Kidney (tissue), 22 donors: ENCODE measurements around the gene SLC18A3. TPM values are rescaled to one million over a fixed set of nuclear protein-coding genes. Genes with fewer than 3 reads are reported as not detected.

ENCODE experiments used
- DNase-seq, 5 donors: peaks; one replicate each; pipeline ENCODE4 v3.0.0-alpha.2; 2013 to 2020
- FAIRE-seq: peaks from 2 replicates; lab custom pipeline; 2012; peaks lifted over from hg19 to GRCh38; lab: Jason Lieb, UNC
- H3K27ac ChIP-seq, 2 donors: one replicate each; pipeline ENCODE4 v1.7.0; 2013; ENCODE audit warnings: low read depth in 2 of 2, low read length in 2 of 2, inconsistent platforms in 1 of 2
- H3K27me3 ChIP-seq: one replicate; pipeline ENCODE4 v1.7.1; 2013; ENCODE audit warnings: low read length, inconsistent platforms; ENCODE audit not compliant: control insufficient read depth, insufficient read depth
- H3K36me3 ChIP-seq, 3 donors: one replicate each; pipeline versions ENCODE4 v1.7.0 to v1.7.1; 2013; ENCODE audit warnings: low read length in 3 of 3, control low read depth in 1 of 3, inconsistent platforms in 1 of 3; ENCODE audit not compliant: insufficient read depth in 3 of 3, control insufficient read depth in 2 of 3
- H3K4me1 ChIP-seq, 3 donors: one replicate each; pipeline versions ENCODE4 v1.7.0 to v1.7.1; 2013; ENCODE audit warnings: low read length in 3 of 3, inconsistent platforms in 1 of 3, low read depth in 1 of 3; ENCODE audit not compliant: control insufficient read depth in 2 of 3, insufficient read depth in 2 of 3
- H3K4me3 ChIP-seq, 3 donors: one replicate each; pipeline versions ENCODE4 v1.7.0 to v1.8.1; 2013; ENCODE audit warnings: low read length in 3 of 3, control low read depth in 1 of 3, inconsistent platforms in 1 of 3
- H3K9ac ChIP-seq, 3 donors: one replicate each; pipeline versions ENCODE4 v1.7.0 to v1.7.1; 2013; ENCODE audit warnings: low read length in 3 of 3, control low read depth in 1 of 3, inconsistent platforms in 1 of 3
- H3K9me3 ChIP-seq, 3 donors: one replicate each; pipeline versions ENCODE4 v1.7.0 to v1.7.1; 2013; ENCODE audit warnings: low read length in 3 of 3, control low read depth in 1 of 3, inconsistent platforms in 1 of 3; ENCODE audit not compliant: control insufficient read depth in 2 of 3, insufficient read depth in 1 of 3
- CTCF ChIP-seq: IDR thresholded peaks from 3 replicates; pipeline ENCODE4 v1.5.1; 2012; ENCODE audit warnings: mild to moderate bottlenecking, moderate library complexity, borderline replicate concordance; ENCODE audit not compliant: insufficient read depth; ENCODE audit errors: extremely low read depth
- intact Hi-C: fragments of 100-400 bp; cut with DNase I; formaldehyde crosslinking; loops from one replicate; pipeline ENCODE4 v1.11.1; 2022
- long read RNA-seq, 10 donors: library from polyadenylated mRNA in 1 of 10; unstranded in 1 of 10; transcript quantifications; one replicate each; pipeline ENCODE4 v2.0.0 and lab custom pipeline, GENCODE V29; 2021 to 2026
- polyA plus RNA-seq: library from polyadenylated mRNA; stranded (reverse); fragments of 350-450 nt; fragmentation: Illumina TruSeq; extraction: RNeasy Lipid Tissue Mini Kit (QIAGEN cat#74804); gene quantifications from one replicate; pipeline ENCODE4 v1.2.3, GENCODE V29; 2014; ENCODE audit warnings: low read depth, low replicate concordance; ENCODE audit not compliant: insufficient read depth
- total RNA-seq: library from RNA; stranded (reverse); fragmentation: NEBNext Ultra II Directional; extraction: Animal tissue kit (Norgen Biotek cat#: 25700); gene quantifications from one replicate; pipeline ENCODE4 v1.2.1, GENCODE V29; 2021
- donor health status: control.
- donor health status: control.
- donor health status: control.
- donor health status: control.
- donor health status: control.
- donor health status: DM: yes; HTN: yes; CAD: no.
- donor health status: Normal renal cell carcinoma (clear cell type).

The SLC18A3 gene
- total RNA-seq: not detected
- polyA plus RNA-seq: not detected
- long read RNA-seq, donor 1: 0 reads
- long read RNA-seq, donor 2: 0 reads
- long read RNA-seq, donor 3: 0 reads
- long read RNA-seq, donor 4: 0 reads
- long read RNA-seq, donor 5: 0 reads
- long read RNA-seq, donor 6: 0 reads
- long read RNA-seq, donor 7: 0 reads
- long read RNA-seq, donor 8: 0 reads
- long read RNA-seq, donor 9: 0 reads
- long read RNA-seq, donor 10: 0 reads

- intact Hi-C loops: no loop called here
Observed at GRCh38 chr10:49610114-49610457, at the start of gene SLC18A3. Gene SLC18A3, plus strand, starts transcription at chr10:49610310. Its CDS starts 431 bp downstream, at chr10:49610741.

GRCh38 chr10:49560526-49560925, 49.6 kb upstream of the SLC18A3 start:
- Histone ChIP-seq H3K4me1 (no peaks in the 10 kb centered on the region), H3K36me3 (no peaks in the 10 kb centered on the region), H3K9ac (no peak overlapping the region), H3K27ac (no peak overlapping the region), H3K9me3 (no peaks in the 10 kb centered on the region), H3K27me3 (no peaks in the 10 kb centered on the region), H3K4me3 (no peak overlapping the region)
- intact Hi-C loops: no loop called here
- FAIRE-seq (no peak), DNase-seq (no peak)
- no peak for TF ChIP-seq CTCF

More at GRCh38 chr10:49610114-49610457, at the start of gene SLC18A3:
- no peaks in the 10 kb centered on the region for H3K9me3 ChIP-seq
- peaks cover 0 to 14% (median 0%) of the 10 kb centered on the region in 3 donors for H3K4me1 ChIP-seq
- H3K4me3 ChIP-seq: no peak within 1 kb of the TSS
- FAIRE-seq (no peak), DNase-seq (peak in 2 of 5 donors; percentile 37 to 41)
- no peak for TF ChIP-seq CTCF
- H3K36me3 ChIP-seq: no peaks in the 10 kb centered on the region
- no peak within 1 kb of the TSS for H3K9ac ChIP-seq
- peaks cover 52% of the 10 kb centered on the region for H3K27me3 ChIP-seq
- H3K27ac ChIP-seq: no peak within 1 kb of the TSS

- H3K36me3 ChIP-seq: no peaks in the 10 kb centered on the region
- no peak overlapping the region for H3K9ac ChIP-seq
- H3K27me3 ChIP-seq: no peaks in the 10 kb centered on the region
- DNase-seq: no peak
- no peaks in the 10 kb centered on the region for H3K4me1 ChIP-seq
- no peak for FAIRE-seq
- H3K9me3 ChIP-seq: no peaks in the 10 kb centered on the region
- intact Hi-C loops: no loop called here
- TF ChIP-seq CTCF: no peak
- H3K4me3 ChIP-seq: no peak overlapping the region
- no peak overlapping the region for H3K27ac ChIP-seq
Observed at GRCh38 chr10:49562893-49563292, 47.2 kb upstream of the SLC18A3 start.

- FAIRE-seq: no peak
Observed at GRCh38 chr10:49564461-49565009, 45.6 kb upstream of the SLC18A3 start.

More at GRCh38 chr10:49564461-49565009, 45.6 kb upstream of the SLC18A3 start:
- H3K4me3 ChIP-seq: no peak overlapping the region
- peaks cover 0 to 4% (median 0%) of the 10 kb centered on the region in 3 donors for H3K9me3 ChIP-seq
- intact Hi-C loops: no loop called here
- DNase-seq: no peak
- no peak overlapping the region for H3K9ac ChIP-seq
- TF ChIP-seq CTCF: no peak
- H3K27me3 ChIP-seq: no peaks in the 10 kb centered on the region
- H3K4me1 ChIP-seq: no peaks in the 10 kb centered on the region
- H3K36me3 ChIP-seq: no peaks in the 10 kb centered on the region
- H3K27ac ChIP-seq: no peak overlapping the region
